Peyer's patch (tissue), 4 donors: ENCODE measurements around the gene MYO9B. TPM values are rescaled to one million over a fixed set of nuclear protein-coding genes. Genes with fewer than 3 reads are reported as not detected.
A peak's percentile ranks its signal among the peaks of the same experiment; 100 is the strongest.

Source experiments
- DNase-seq, 3 donors: peaks; one replicate each; pipeline ENCODE4 v3.0.0-alpha.2; 2017 to 2019
- H3K27ac ChIP-seq, 4 donors: fragments of 200-600 bp; sonication (generic); one replicate each; pipeline ENCODE4 v1.5.1; 2016 to 2019
- H3K27me3 ChIP-seq, 2 donors: fragments of 200-600 bp; sonication (generic); one replicate each; pipeline ENCODE4 v1.5.1; 2019
- H3K36me3 ChIP-seq, 3 donors: fragments of 200-600 bp; sonication (generic); one replicate each; pipeline ENCODE4 v1.5.1; 2016 to 2019
- H3K4me1 ChIP-seq, 4 donors: fragments of 200-600 bp; sonication (generic); one replicate each; pipeline ENCODE4 v1.5.1; 2016 to 2019
- H3K4me3 ChIP-seq, 4 donors: fragments of 200-600 bp; sonication (generic); 1 replicate in 3 of 4; 2 replicates in 1 of 4; pipeline ENCODE4 v1.5.1; 2016 to 2019; ENCODE audit warnings: mild to moderate bottlenecking in 1 of 4
- H3K9me3 ChIP-seq, 4 donors: fragments of 200-600 bp; sonication (generic); one replicate each; pipeline ENCODE4 v1.5.1; 2016 to 2019; ENCODE audit warnings: mild to moderate bottlenecking in 1 of 4
- POLR2A ChIP-seq, 2 donors: fragments of 450-650 bp; IDR thresholded peaks; one replicate each; pipeline ENCODE4 v1.5.1; 2017; ENCODE audit warnings: antibody characterized with exemption in 2 of 2, mild to moderate bottlenecking in 2 of 2, moderate library complexity in 2 of 2
- total RNA-seq, 4 donors: library from RNA; depleted of rRNA; stranded (reverse); fragments of >200 nt; gene quantifications; one replicate each; pipeline ENCODE4 v1.1.0, GENCODE V29; 2016
- TF ChIP-seq, protein P1 (sequence below), 6 experiments: fragments of 450-650 bp in 4 of 6; fragments of 200-600 bp in 2 of 6; sonication (generic) in 1 of 6; IDR thresholded peaks; one replicate each; pipeline ENCODE4 v1.5.1; 2017 to 2019; ENCODE audit warnings: antibody characterized with exemption in 6 of 6, mild to moderate bottlenecking in 3 of 6, moderate library complexity in 1 of 6

The MYO9B gene
- total RNA-seq, 4 donors from 2014 or later, result 65.3 to 578 (median 143) TPM

DNA sequence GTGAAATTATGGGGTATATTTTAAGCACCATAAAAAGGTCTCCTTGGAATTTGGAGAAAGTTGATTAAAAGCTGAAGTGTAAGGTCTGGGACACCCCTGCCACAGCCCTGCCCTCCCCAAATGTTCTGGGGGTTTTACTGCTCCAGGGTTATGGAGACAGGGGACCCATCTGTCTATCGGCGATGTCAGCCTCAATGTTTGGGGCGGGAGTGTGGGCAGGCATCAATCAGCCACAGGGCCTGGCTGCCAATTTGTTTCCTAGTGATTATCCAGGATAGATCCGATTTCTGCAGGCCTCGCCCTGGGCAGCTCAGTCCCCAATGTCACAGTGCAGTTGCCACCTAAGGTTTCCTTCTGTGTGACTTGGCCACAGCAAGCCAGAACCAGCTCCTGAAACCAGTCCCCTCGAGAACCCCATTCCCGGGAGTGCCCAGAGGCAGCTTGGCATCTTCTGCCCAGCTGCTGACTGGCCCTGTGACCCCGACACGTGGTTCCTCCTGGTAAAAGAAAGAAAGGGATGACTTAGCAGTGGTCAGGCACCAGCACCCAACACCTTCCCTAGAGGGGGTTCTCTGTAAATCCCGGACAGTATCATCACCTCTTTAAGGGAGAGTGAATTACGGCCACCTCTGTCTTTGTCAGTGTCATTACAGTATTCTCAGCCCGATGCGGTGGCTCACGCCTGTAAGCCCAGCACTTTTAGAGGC, 41.6 kb downstream of the MYO9B start:
- Histone ChIP-seq H3K9me3 (no peaks in the 10 kb centered on the region), H3K4me3 (no peak overlapping the region), H3K36me3 (peaks cover 0 to 7% (median 0%) of the 10 kb centered on the region in 3 donors), H3K4me1 (peaks cover 0 to 11% (median 0%) of the 10 kb centered on the region in 4 donors), H3K27me3 (no peaks in the 10 kb centered on the region), H3K27ac (peak overlapping the region in 1 of 4 donors; percentile 12)
- no peak for DNase-seq
- TF ChIP-seq POLR2A (IDR thresholded peaks at IDR 0.05), result no peak
- TF ChIP-seq, protein P1, sequence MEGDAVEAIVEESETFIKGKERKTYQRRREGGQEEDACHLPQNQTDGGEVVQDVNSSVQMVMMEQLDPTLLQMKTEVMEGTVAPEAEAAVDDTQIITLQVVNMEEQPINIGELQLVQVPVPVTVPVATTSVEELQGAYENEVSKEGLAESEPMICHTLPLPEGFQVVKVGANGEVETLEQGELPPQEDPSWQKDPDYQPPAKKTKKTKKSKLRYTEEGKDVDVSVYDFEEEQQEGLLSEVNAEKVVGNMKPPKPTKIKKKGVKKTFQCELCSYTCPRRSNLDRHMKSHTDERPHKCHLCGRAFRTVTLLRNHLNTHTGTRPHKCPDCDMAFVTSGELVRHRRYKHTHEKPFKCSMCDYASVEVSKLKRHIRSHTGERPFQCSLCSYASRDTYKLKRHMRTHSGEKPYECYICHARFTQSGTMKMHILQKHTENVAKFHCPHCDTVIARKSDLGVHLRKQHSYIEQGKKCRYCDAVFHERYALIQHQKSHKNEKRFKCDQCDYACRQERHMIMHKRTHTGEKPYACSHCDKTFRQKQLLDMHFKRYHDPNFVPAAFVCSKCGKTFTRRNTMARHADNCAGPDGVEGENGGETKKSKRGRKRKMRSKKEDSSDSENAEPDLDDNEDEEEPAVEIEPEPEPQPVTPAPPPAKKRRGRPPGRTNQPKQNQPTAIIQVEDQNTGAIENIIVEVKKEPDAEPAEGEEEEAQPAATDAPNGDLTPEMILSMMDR (IDR thresholded peaks at IDR 0.05), result no peak

DNA sequence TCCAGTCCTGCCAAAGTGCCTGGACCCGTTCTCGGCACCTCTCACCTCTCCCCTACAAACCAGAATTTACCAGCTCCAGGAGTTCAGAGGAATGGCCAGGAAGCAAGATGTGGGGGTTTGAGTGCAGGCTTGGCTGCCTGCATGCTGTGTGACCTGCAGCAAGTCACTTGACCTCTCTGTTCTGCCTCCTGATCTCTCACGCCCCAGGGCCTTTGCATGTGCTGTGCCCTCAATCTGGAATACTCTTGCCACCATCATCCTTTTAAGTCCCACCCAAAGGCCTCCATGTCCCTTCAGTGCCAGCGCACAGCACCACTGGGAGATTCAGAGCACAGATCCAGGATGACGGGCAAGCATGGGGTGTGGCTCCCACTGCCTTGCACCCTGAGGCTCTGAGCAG, 43.4 kb downstream of the MYO9B start:
- TF ChIP-seq, protein P1 (IDR thresholded peaks at IDR 0.05), result no peak
- no peak for TF ChIP-seq POLR2A (IDR thresholded peaks at IDR 0.05)
- H3K9me3 ChIP-seq, result no peaks in the 10 kb centered on the region
- no peak for DNase-seq
- H3K27me3 ChIP-seq, result no peaks in the 10 kb centered on the region
- no peak overlapping the region for H3K27ac ChIP-seq
- H3K4me3 ChIP-seq, result no peak overlapping the region
- H3K36me3 ChIP-seq, result peaks cover 0 to 7% (median 0%) of the 10 kb centered on the region in 3 donors
- H3K4me1 ChIP-seq, result peaks cover 0 to 7% (median 0%) of the 10 kb centered on the region in 4 donors

DNA sequence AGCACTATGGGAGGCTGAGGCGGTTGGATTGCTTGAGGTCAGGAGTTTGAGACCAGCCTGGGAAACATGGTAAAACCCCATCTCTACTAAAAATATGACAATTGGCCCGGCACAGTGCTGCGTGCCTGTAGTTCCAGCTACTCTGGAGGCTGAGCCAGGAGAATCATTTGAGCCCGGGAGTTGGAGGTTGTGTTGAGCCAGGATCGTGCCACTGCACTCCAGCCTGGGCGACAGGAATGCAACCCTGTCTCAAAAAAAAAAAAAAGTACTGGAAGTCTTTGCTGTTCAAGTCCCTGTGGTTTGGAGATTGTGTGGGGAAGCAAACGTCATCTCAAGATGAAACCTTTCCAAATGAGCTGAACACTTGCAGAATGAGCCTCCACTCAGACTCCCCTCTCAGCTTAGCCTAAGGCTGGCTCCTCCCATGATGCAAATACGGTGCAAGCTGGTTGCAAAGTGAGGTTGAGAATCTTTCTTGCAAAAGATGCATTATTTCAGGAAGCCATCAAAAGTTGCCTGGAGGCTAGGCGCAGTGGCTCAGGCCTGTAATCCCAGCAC, 46.2 kb downstream of the MYO9B start:
- Histone ChIP-seq H3K4me3 (no peak overlapping the region), H3K9me3 (no peaks in the 10 kb centered on the region), H3K4me1 (peaks cover 0 to 11% (median 10%) of the 10 kb centered on the region in 4 donors), H3K36me3 (peaks cover 0 to 7% (median 0%) of the 10 kb centered on the region in 3 donors), H3K27ac (no peak overlapping the region), H3K27me3 (no peaks in the 10 kb centered on the region)
- no peak for DNase-seq
- TF ChIP-seq POLR2A (IDR thresholded peaks at IDR 0.05), result no peak
- TF ChIP-seq, protein P1 (IDR thresholded peaks at IDR 0.05), result no peak

DNA sequence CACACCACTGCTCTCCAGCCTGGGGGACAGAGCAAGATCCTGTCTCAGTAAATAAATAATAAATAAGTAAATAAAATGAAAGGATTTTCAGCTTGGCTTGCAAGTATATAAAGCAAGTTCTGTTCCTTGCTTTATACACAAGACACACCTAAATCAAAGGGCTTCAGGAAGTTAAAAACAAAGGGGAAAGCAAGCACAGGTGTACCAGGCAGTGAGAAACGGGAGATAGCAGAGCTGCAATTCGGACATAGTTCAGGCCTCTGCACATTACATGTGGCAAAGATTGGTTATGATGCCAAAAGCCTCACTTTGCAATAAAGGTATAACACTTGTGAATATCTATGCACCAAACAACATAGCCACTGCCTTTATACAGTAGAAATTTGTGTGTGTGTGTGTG, 47.5 kb downstream of the MYO9B start:
- no peak overlapping the region for H3K27ac ChIP-seq

DNA sequence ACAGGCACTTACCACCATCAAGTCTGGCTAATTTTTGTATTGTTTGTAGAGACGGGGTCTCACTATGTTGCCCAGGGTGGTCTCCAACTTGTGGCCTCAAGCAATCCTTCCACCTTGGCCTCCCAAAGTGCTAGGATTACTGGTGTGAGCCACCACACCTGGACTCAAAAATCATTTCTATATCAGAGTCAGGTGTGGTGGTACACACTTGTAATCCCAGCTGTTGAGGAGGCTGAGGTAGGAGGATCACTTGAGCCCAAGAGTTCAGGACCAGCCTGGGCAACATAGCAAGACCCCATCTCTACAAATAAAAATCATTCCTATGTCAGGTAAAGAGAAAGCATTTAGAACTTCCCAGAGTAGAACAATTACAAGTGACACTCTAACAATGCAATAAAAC, 48.4 kb downstream of the MYO9B start:
- Histone ChIP-seq H3K4me3 (no peak overlapping the region), H3K9me3 (no peaks in the 10 kb centered on the region), H3K27ac (no peak overlapping the region), H3K4me1 (peaks cover 0 to 11% (median 10%) of the 10 kb centered on the region in 4 donors), H3K36me3 (peaks cover 0 to 7% (median 0%) of the 10 kb centered on the region in 3 donors), H3K27me3 (no peaks in the 10 kb centered on the region)
- no peak for DNase-seq
- TF ChIP-seq, protein P1 (IDR thresholded peaks at IDR 0.05), result no peak
- TF ChIP-seq POLR2A (IDR thresholded peaks at IDR 0.05), result no peak

More for the DNA sequence above, 47.5 kb downstream of the MYO9B start:
- H3K9me3 ChIP-seq, result no peaks in the 10 kb centered on the region
- TF ChIP-seq, protein P1 (IDR thresholded peaks at IDR 0.05), result no peak
- no peak for TF ChIP-seq POLR2A (IDR thresholded peaks at IDR 0.05)
- H3K27me3 ChIP-seq, result no peaks in the 10 kb centered on the region
- H3K4me3 ChIP-seq, result no peak overlapping the region
- peaks cover 0 to 11% (median 10%) of the 10 kb centered on the region in 4 donors for H3K4me1 ChIP-seq
- H3K36me3 ChIP-seq, result peaks cover 0 to 7% (median 0%) of the 10 kb centered on the region in 3 donors
- no peak for DNase-seq
